Testis (tissue), 3 donors: ENCODE measurements around the gene UPB1. TPM values are rescaled to one million over a fixed set of nuclear protein-coding genes. Genes with fewer than 3 reads are reported as not detected.
"Not testable (repeated sequence)": the region's sequence is repeated elsewhere in the genome, so short reads cannot be mapped to it uniquely, and the experiment has no call there.

Source experiments
- DNase-seq: peaks from one replicate; pipeline ENCODE4 v3.0.0-alpha.2; 2019
- H3K27ac ChIP-seq, 2 donors: fragments of 200-600 bp; sonication (generic); one replicate each; pipeline ENCODE4 v1.5.1; 2019
- H3K27me3 ChIP-seq: fragments of 200-600 bp; sonication (generic); one replicate; pipeline ENCODE4 v1.5.1; 2019
- H3K36me3 ChIP-seq: fragments of 200-600 bp; sonication (generic); one replicate; pipeline ENCODE4 v1.5.1; 2017; ENCODE audit warnings: low read depth; ENCODE audit errors: missing control alignments
- H3K4me1 ChIP-seq: fragments of 200-600 bp; sonication (generic); one replicate; pipeline ENCODE4 v1.5.1; 2019
- H3K4me3 ChIP-seq, 2 donors: fragments of 200-600 bp; sonication (generic); one replicate each; pipeline ENCODE4 v1.5.1; 2017 to 2019
- H3K9me3 ChIP-seq: fragments of 200-600 bp; sonication (generic); one replicate; pipeline ENCODE4 v1.5.1; 2017
- CTCF ChIP-seq, 3 experiments: fragments of 450-650 bp in 2 of 3; fragments of 200-600 bp in 1 of 3; sonication (generic) in 1 of 3; IDR thresholded peaks; one replicate each; pipeline ENCODE4 v1.5.1; 2016 to 2019; ENCODE audit warnings: antibody characterized with exemption in 3 of 3, mild to moderate bottlenecking in 2 of 3, moderate library complexity in 1 of 3
- POLR2A ChIP-seq: fragments of 450-650 bp; IDR thresholded peaks from one replicate; pipeline ENCODE4 v1.6.1; 2017; ENCODE audit warnings: antibody characterized with exemption, mild to moderate bottlenecking, moderate library complexity
- WGBS, 2 donors: methylation state at CpG; one replicate each; pipeline ENCODE4 v1.1.5; 2018; 5-methylcytosine and 5-hydroxymethylcytosine counted together
- intact Hi-C: fragments of 100-400 bp; cut with DNase I; formaldehyde crosslinking; loops from one replicate; pipeline ENCODE4 v1.15.1; 2023; ENCODE audit warnings: low total_unique reads
- polyA plus RNA-seq: library from polyadenylated mRNA; stranded (reverse); fragments of 350-450 nt; fragmentation: Illumina TruSeq; extraction: RNeasy Lipid Tissue Mini Kit (QIAGEN cat#74804); gene quantifications from one replicate; pipeline ENCODE4 v1.2.3, GENCODE V29; 2014; ENCODE audit warnings: low read depth, low replicate concordance; ENCODE audit not compliant: insufficient read depth
- total RNA-seq, 2 donors: library from RNA; depleted of rRNA; stranded (reverse); fragments of >200 nt; gene quantifications; one replicate each; pipeline ENCODE4 v1.2.3, GENCODE V29; 2016

The UPB1 gene
- total and polyA plus RNA-seq, 3 donors from 2014 or later: 6.7 to 12.1 (median 11.5) TPM

- no peak for TF ChIP-seq POLR2A
- TF ChIP-seq CTCF (IDR thresholded peaks at IDR 0.05): no peak
- Histone ChIP-seq H3K4me3 (no peak overlapping the region), H3K9me3 (no peaks in the 10 kb centered on the region), H3K4me1 (peaks cover 25% of the 10 kb centered on the region), H3K36me3 (no peaks in the 10 kb centered on the region), H3K27me3 (no peaks in the 10 kb centered on the region), H3K27ac (no peak overlapping the region)
- intact Hi-C loops: no loop called here
- WGBS, 2 donors: 86 to 88% methylated on average over 8 of the region's 8 CpGs
- DNase-seq: no peak
Observed at GRCh38 chr22:24550028-24550901, 55.1 kb downstream of the UPB1 start.

DNA sequence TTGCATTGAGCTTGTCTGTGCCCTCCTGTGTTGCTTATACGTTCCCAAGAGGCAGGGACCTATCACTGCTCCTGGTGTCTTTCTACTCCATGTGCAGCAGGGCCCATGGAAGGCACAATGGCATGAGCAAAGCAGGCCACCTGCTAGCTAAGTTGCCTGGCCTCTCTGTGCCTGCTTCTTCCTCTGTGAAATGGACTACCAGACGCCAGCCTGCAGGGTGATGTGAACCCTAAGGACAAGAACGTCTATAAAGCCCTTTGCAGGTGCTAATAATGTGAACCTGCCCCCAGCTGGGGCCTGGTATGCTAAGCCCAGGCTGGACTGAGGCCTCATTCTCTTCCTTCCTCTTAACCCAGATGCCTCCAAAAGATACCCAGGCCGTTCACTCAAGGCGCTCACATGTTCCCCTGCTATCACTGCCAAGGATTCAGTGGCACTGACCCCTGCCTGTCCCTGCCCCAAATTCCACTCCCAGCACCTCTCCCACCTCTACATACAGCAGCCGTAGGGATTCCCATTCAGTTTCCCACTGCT, 55.8 kb downstream of the UPB1 start:
- H3K9me3 ChIP-seq: no peaks in the 10 kb centered on the region
- no peak overlapping the region for H3K4me3 ChIP-seq
- peaks cover 19% of the 10 kb centered on the region for H3K4me1 ChIP-seq
- no peaks in the 10 kb centered on the region for H3K36me3 ChIP-seq
- H3K27ac ChIP-seq: no peak overlapping the region
- TF ChIP-seq POLR2A (no peak), CTCF (IDR thresholded peaks at IDR 0.05) (no peak)
- H3K27me3 ChIP-seq: no peaks in the 10 kb centered on the region
- DNase-seq: no peak
- intact Hi-C loops: no loop called here
- 73 to 79% methylated on average over 5 to 6 of the region's 6 CpGs for WGBS, 2 donors

GRCh38 chr22:24552503-24553286, 57.6 kb downstream of the UPB1 start:
- H3K4me3 ChIP-seq, H3K27ac ChIP-seq, DNase-seq, intact Hi-C loops, H3K36me3 ChIP-seq, H3K9me3 ChIP-seq, H3K27me3 ChIP-seq: not testable (repeated sequence)
- 72 to 82% methylated on average over 10 of the region's 10 CpGs for WGBS, 2 donors
- H3K4me1 ChIP-seq: peaks cover 32% of the 10 kb centered on the region

- Histone ChIP-seq H3K4me1 (peaks cover 36% of the 10 kb centered on the region), H3K4me3 (peak overlapping the region; percentile 84 to 97), H3K9me3 (no peaks in the 10 kb centered on the region), H3K27ac (peak overlapping the region in 1 of 2 donors; percentile 98), H3K27me3 (no peaks in the 10 kb centered on the region), H3K36me3 (no peaks in the 10 kb centered on the region)
- peak; percentile 48 for DNase-seq
- TF ChIP-seq POLR2A: no peak
- no peak for TF ChIP-seq CTCF (IDR thresholded peaks at IDR 0.05)
- intact Hi-C loops: no loop called here
- 8 to 10% methylated on average over 9 to 11 of the region's 12 CpGs for WGBS, 2 donors
Observed at GRCh38 chr22:24553597-24554312, 58.6 kb downstream of the UPB1 start.
